Measurements from ENCODE around the gene SETD3.

Gene SETD3

DNA sequence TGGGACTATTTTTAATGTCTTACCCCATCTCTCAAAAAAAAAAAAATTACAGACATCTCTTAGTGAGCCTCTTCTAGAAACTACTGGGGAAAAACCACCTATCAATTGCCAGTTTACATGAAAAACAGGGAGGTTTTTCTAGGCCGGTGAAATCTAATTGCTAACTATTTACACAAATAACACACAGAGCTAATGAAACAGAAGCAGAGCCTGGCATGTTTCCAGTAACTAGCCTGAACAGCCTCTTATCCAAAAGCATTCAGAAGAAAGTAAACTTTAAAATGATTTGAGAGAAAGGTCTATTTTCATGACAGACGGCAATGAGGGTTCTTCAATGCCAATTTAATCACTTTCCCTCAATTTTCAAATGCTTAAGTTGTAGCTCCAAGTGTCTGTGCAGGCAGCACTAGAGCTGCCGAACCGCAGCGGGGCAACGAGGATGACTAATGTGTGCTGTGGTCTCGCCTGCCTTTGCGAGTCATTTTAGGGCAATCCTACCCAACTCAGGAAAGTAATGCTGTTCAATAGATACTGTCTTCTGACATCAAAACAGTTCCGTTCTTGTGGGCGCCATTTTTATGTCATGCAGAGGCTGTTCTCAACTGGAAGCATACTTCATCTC lies 84.6 kb downstream of the SETD3 start:
- H3K4me2 ChIP-seq = no peak overlapping the region
- H3K36me3 ChIP-seq (ENCODE audit: insufficient read depth) = no peaks in the 10 kb centered on the region
- no peaks in the 10 kb centered on the region for H3K27me3 ChIP-seq (ENCODE audit: insufficient read depth, low read depth)
- H3K4me3 ChIP-seq (IDR thresholded peaks at IDR 0.05; ENCODE audit: insufficient read depth, low read depth, low read length) = no peak overlapping the region
- no peak overlapping the region for H2AFZ ChIP-seq (ENCODE audit: low read depth)
- no peaks in the 10 kb centered on the region for H3K79me2 ChIP-seq (ENCODE audit: insufficient read depth, low read depth)
- no peaks in the 10 kb centered on the region for H4K20me1 ChIP-seq (ENCODE audit: insufficient read depth)
- H3K27ac ChIP-seq = no peak overlapping the region
- TF ChIP-seq, protein P1, sequence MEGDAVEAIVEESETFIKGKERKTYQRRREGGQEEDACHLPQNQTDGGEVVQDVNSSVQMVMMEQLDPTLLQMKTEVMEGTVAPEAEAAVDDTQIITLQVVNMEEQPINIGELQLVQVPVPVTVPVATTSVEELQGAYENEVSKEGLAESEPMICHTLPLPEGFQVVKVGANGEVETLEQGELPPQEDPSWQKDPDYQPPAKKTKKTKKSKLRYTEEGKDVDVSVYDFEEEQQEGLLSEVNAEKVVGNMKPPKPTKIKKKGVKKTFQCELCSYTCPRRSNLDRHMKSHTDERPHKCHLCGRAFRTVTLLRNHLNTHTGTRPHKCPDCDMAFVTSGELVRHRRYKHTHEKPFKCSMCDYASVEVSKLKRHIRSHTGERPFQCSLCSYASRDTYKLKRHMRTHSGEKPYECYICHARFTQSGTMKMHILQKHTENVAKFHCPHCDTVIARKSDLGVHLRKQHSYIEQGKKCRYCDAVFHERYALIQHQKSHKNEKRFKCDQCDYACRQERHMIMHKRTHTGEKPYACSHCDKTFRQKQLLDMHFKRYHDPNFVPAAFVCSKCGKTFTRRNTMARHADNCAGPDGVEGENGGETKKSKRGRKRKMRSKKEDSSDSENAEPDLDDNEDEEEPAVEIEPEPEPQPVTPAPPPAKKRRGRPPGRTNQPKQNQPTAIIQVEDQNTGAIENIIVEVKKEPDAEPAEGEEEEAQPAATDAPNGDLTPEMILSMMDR (conservative IDR thresholded peaks at IDR 0.05; ENCODE audit: low read depth, low read length) = no peak
- no peak overlapping the region for H3K9ac ChIP-seq
- no peaks in the 10 kb centered on the region for H3K4me1 ChIP-seq (ENCODE audit: low read depth, poor library complexity, severe bottlenecking)

DNA sequence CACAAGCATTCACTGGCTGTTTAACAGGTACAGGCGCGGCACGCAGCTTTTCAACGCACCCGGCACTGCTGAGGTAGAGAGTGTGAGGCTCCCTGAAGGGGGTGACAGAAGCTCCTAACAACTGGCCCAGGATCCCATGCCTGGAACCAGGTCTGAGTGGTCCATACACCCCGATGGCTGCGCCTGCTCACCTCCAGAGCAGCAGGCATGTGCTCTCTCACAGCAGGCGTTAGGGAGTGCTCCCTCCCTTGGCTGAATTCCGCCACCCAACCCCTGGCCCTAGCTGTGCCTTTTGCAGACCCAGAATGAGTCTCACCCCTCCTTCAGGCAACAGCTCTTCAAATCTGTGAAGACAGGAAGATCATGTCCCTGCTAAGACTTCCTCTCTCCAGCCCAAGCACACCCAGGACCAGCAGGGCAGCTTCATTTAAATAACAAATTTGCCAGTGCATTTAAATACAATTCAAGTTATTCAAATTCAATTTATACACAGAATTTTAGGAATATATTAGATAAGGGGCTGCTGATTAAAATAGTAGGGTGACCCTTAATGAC lies 86.0 kb downstream of the SETD3 start:
- Histone ChIP-seq H3K27me3 (ENCODE audit: insufficient read depth, low read depth) (no peaks in the 10 kb centered on the region), H3K4me3 (IDR thresholded peaks at IDR 0.05; ENCODE audit: insufficient read depth, low read depth, low read length) (no peak overlapping the region), H3K4me2 (no peak overlapping the region), H3K27ac (no peak overlapping the region), H4K20me1 (ENCODE audit: insufficient read depth) (no peaks in the 10 kb centered on the region), H3K36me3 (ENCODE audit: insufficient read depth) (no peaks in the 10 kb centered on the region), H3K79me2 (ENCODE audit: insufficient read depth, low read depth) (no peaks in the 10 kb centered on the region), H3K9ac (no peak overlapping the region), H3K4me1 (ENCODE audit: low read depth, poor library complexity, severe bottlenecking) (no peaks in the 10 kb centered on the region), H2AFZ (ENCODE audit: low read depth) (no peak overlapping the region)
- TF ChIP-seq, protein P1 (conservative IDR thresholded peaks at IDR 0.05; ENCODE audit: low read depth, low read length) = no peak

DNA sequence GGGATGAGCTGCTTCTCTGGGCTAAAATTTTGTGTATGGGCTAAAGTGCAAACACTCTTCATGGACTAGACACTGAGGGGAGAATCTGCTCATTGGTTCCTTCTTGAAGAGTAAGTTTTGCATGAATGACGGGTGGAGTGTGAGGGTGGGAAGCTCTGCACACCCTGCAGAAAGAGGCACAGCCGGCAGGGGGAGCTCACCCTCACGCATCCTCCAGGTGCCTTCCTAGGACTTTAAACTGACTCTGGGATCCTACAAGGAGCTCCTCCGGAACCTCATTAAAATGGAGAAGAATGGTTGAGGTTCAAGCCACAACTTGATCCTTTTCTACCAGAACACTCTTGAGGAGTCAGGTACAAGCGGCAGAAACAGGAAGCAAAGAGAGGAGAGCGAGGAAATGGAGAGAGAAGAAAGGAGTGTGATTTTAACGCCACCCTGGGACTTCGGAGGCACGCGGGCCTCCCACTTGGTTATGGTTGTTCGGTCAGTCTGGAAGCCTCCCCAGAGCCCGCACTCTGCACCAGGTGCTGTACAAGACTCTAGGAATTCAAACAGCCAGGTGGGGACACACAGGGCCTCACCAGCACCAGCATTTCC lies 87.5 kb downstream of the SETD3 start:
- no peak overlapping the region for H2AFZ ChIP-seq (ENCODE audit: low read depth)
- H3K4me3 ChIP-seq (IDR thresholded peaks at IDR 0.05; ENCODE audit: insufficient read depth, low read depth, low read length) = no peak overlapping the region
- H3K9ac ChIP-seq = no peak overlapping the region
- no peaks in the 10 kb centered on the region for H3K36me3 ChIP-seq (ENCODE audit: insufficient read depth)
- H3K27me3 ChIP-seq (ENCODE audit: insufficient read depth, low read depth) = no peaks in the 10 kb centered on the region
- no peak overlapping the region for H3K4me2 ChIP-seq
- no peak overlapping the region for H3K27ac ChIP-seq
- TF ChIP-seq, protein P1 (conservative IDR thresholded peaks at IDR 0.05; ENCODE audit: low read depth, low read length) = peak; percentile 43
- no peaks in the 10 kb centered on the region for H3K4me1 ChIP-seq (ENCODE audit: low read depth, poor library complexity, severe bottlenecking)
- H3K79me2 ChIP-seq (ENCODE audit: insufficient read depth, low read depth) = no peaks in the 10 kb centered on the region
- no peaks in the 10 kb centered on the region for H4K20me1 ChIP-seq (ENCODE audit: insufficient read depth)

DNA sequence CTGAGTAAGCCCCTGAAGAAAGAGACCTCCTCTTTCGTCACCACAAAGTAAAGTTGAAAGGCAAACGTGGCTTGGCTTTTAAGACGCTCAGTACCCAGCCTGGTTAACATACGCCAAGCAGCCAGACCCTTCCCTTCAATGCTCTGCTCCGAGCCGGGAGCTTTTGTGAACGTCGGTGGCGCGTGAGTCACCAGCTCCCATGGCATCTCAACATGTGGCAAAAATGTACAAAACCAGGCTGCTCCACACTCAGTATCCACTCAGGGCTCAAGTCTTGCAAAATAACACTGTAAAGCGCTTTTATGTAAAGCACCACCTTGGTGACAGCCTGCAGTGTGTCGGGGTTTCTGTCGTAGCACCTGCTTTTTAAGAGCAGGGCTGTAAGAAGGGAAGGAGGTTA lies 89.0 kb downstream of the SETD3 start:
- H3K4me2 ChIP-seq = no peak overlapping the region

More for the DNA sequence above, 89.0 kb downstream of the SETD3 start:
- Histone ChIP-seq H3K4me1 (ENCODE audit: low read depth, poor library complexity, severe bottlenecking) (no peaks in the 10 kb centered on the region), H2AFZ (ENCODE audit: low read depth) (no peak overlapping the region), H3K79me2 (ENCODE audit: insufficient read depth, low read depth) (no peaks in the 10 kb centered on the region), H4K20me1 (ENCODE audit: insufficient read depth) (no peaks in the 10 kb centered on the region), H3K9ac (no peak overlapping the region), H3K4me3 (IDR thresholded peaks at IDR 0.05; ENCODE audit: insufficient read depth, low read depth, low read length) (no peak overlapping the region), H3K27ac (no peak overlapping the region), H3K36me3 (ENCODE audit: insufficient read depth) (no peaks in the 10 kb centered on the region), H3K27me3 (ENCODE audit: insufficient read depth, low read depth) (no peaks in the 10 kb centered on the region)
- TF ChIP-seq, protein P1 (conservative IDR thresholded peaks at IDR 0.05; ENCODE audit: low read depth, low read length) = no peak

All from KMS-11 (cell line).